ENCODE measurements around the gene SAMSN1. TPM values are rescaled to one million over a fixed set of nuclear protein-coding genes. Genes with fewer than 3 reads are reported as not detected.
"Not testable (repeated sequence)": the region's sequence is repeated elsewhere in the genome, so short reads cannot be mapped to it uniquely, and the experiment has no call there.

Gene SAMSN1
- total and polyA plus RNA-seq, 5 donors from 2014 or later, result 44.8 to 112 (median 51.5) TPM

DNA sequence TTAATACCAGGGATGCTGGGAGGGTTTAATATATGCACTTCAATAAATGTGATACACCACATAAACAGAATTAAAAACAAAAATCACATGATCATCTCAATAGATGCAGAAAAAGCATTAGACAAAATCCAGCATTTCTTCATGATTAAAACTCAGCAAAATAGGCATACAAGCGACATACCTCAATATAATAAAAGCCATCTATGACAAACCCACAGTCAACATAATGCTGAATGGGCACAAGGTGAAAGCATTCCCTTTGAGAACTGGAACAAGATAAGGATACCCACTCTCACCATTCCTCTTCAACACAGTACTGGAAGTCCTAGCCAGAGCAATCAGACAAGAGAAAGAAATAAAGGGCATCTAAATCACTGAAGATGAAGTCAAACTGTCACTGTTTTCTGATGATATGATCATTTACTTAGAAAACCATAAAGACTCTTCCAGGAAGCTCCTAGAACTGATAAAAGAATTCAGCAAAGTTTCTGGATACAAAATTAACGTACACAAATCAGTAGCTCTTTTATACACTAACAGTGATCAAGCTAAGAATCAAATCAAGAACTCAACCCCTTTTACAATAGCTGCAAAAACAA, 39.2 kb downstream of the SAMSN1 start:
- Mint-ChIP-seq H3K4me1 (peaks cover 47 to 59% (median 58%) of the 10 kb centered on the region in 4 donors), H3K36me3 (peaks cover 91% of the 10 kb centered on the region), H3K27ac (peak overlapping the region; percentile 22 to 74 (median 55)), H3K4me3 (peak overlapping the region in 1 of 4 donors; percentile 50)
- not testable (repeated sequence) for H3K9me3 Mint-ChIP-seq; H3K27me3 ChIP-seq (ENCODE audit: control insufficient read depth, insufficient read depth, low read length); H3K9me3 ChIP-seq (ENCODE audit: control insufficient read depth in 2 of 2, low read length in 2 of 2); H3K27me3 Mint-ChIP-seq; H3K27ac ChIP-seq (ENCODE audit: insufficient read depth, low read length, poor library complexity, severe bottlenecking); DNase-seq; ATAC-seq (ENCODE audit: low read depth in 2 of 2); H3K4me1 ChIP-seq (ENCODE audit: control insufficient read depth, insufficient read depth, low read length, poor library complexity, severe bottlenecking)
- Histone ChIP-seq H3K4me3 (ENCODE audit: low read depth, low read length) (peak overlapping the region; percentile 27), H3K36me3 (ENCODE audit: control insufficient read depth, insufficient read depth, low read length) (peaks cover 77% of the 10 kb centered on the region)

DNA sequence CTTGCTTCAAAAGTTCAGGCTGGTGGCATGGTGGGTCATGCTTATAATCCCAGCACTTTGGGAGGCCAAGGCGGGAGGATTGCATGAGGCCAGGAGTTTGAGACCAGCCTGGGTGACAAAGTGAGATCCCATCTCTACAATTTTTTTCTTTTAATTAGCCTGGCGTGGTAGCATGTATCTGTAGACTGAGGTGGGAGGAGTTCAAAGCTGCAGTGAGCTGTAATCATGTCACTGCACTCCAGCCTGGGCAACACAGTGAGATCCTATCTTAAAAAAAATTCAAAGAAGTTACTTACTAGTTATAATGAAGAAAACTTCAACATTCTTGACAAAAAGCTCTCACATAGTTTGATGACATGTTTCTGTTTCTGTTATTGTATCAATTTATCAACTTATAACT, 45.2 kb downstream of the SAMSN1 start:
- no peaks in the 10 kb centered on the region for H3K27me3 ChIP-seq (ENCODE audit: control insufficient read depth, insufficient read depth, low read length)
- Mint-ChIP-seq H3K9me3 (peaks cover 0 to 2% (median 0%) of the 10 kb centered on the region in 7 donors), H3K36me3 (peaks cover 79% of the 10 kb centered on the region), H3K4me3 (no peak overlapping the region), H3K27me3 (no peaks in the 10 kb centered on the region), H3K4me1 (peaks cover 44 to 48% (median 45%) of the 10 kb centered on the region in 4 donors), H3K27ac (peak overlapping the region in 1 of 3 donors; percentile 36)
- ATAC-seq (ENCODE audit: low read depth in 2 of 2) (no peak), DNase-seq (no peak)
- H3K4me3 ChIP-seq (ENCODE audit: low read depth, low read length), result no peak overlapping the region
- no peak overlapping the region for H3K27ac ChIP-seq (ENCODE audit: insufficient read depth, low read length, poor library complexity, severe bottlenecking)
- no peaks in the 10 kb centered on the region for H3K9me3 ChIP-seq (ENCODE audit: control insufficient read depth in 2 of 2, low read length in 2 of 2)
- H3K4me1 ChIP-seq (ENCODE audit: control insufficient read depth, insufficient read depth, low read length, poor library complexity, severe bottlenecking), result no peaks in the 10 kb centered on the region
- H3K36me3 ChIP-seq (ENCODE audit: control insufficient read depth, insufficient read depth, low read length), result peaks cover 92% of the 10 kb centered on the region

DNA sequence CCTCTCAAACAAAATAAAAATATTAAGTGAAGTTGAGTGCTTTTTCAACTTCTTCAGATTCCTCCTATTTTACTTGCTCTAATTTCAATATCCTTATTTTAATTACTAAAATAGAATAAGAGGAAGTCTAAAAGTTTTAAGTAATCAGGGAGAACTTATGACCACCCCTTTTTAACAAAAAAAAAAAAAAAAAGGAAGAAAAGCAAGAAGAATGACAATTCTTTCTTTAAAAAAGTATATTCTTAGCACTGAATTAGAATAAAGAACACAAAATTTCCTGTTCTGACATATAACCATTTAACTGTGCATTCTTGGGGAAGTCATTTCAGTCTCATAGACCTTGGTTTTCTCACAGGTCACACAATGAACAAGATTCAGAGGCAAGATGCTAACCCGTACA, 46.8 kb downstream of the SAMSN1 start:
- no peak for DNase-seq
- Histone ChIP-seq H3K9me3 (ENCODE audit: control insufficient read depth in 2 of 2, low read length in 2 of 2) (no peaks in the 10 kb centered on the region), H3K27me3 (ENCODE audit: control insufficient read depth, insufficient read depth, low read length) (no peaks in the 10 kb centered on the region), H3K4me3 (ENCODE audit: low read depth, low read length) (no peak overlapping the region), H3K27ac (ENCODE audit: insufficient read depth, low read length, poor library complexity, severe bottlenecking) (no peak overlapping the region), H3K36me3 (ENCODE audit: control insufficient read depth, insufficient read depth, low read length) (peaks cover 95% of the 10 kb centered on the region), H3K4me1 (ENCODE audit: control insufficient read depth, insufficient read depth, low read length, poor library complexity, severe bottlenecking) (no peaks in the 10 kb centered on the region)
- no peaks in the 10 kb centered on the region for H3K27me3 Mint-ChIP-seq
- H3K4me3 Mint-ChIP-seq, result no peak overlapping the region
- H3K36me3 Mint-ChIP-seq, result peaks cover 79% of the 10 kb centered on the region
- no peak for ATAC-seq (ENCODE audit: low read depth in 2 of 2)
- peaks cover 0 to 5% (median under 1%) of the 10 kb centered on the region in 7 donors for H3K9me3 Mint-ChIP-seq
- H3K27ac Mint-ChIP-seq, result no peak overlapping the region
- H3K4me1 Mint-ChIP-seq, result peaks cover 28 to 32% (median 31%) of the 10 kb centered on the region in 4 donors

DNA sequence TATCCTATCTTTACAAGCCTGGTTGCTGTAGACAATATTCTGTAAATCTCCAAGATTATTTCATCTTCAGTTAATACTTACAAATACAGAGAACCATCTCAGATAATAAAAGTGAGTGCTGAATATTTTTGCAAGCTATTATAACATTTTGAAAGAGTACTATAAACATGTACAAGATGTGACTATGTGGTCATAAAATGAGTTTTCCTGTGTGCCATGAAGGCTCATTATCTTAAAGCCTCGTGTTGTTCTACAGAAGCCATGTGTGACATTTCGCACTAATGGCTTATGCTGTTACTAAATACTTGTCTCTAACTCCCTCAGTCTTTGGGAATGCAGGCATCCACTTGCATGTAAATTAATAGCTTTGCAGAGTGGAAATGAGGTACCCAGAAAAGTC, 48.3 kb downstream of the SAMSN1 start:
- no peak overlapping the region for H3K4me3 ChIP-seq (ENCODE audit: low read depth, low read length)
- no peak for DNase-seq
- H3K9me3 Mint-ChIP-seq, result peaks cover 0 to 8% (median 4%) of the 10 kb centered on the region in 7 donors
- ATAC-seq (ENCODE audit: low read depth in 2 of 2), result no peak
- no peaks in the 10 kb centered on the region for H3K4me1 ChIP-seq (ENCODE audit: control insufficient read depth, insufficient read depth, low read length, poor library complexity, severe bottlenecking)
- no peaks in the 10 kb centered on the region for H3K9me3 ChIP-seq (ENCODE audit: control insufficient read depth in 2 of 2, low read length in 2 of 2)
- H3K36me3 ChIP-seq (ENCODE audit: control insufficient read depth, insufficient read depth, low read length), result peaks cover 91% of the 10 kb centered on the region
- H3K4me3 Mint-ChIP-seq, result no peak overlapping the region
- no peaks in the 10 kb centered on the region for H3K27me3 ChIP-seq (ENCODE audit: control insufficient read depth, insufficient read depth, low read length)
- H3K4me1 Mint-ChIP-seq, result peaks cover 19 to 38% (median 28%) of the 10 kb centered on the region in 4 donors
- H3K27ac Mint-ChIP-seq, result no peak overlapping the region
- H3K27ac ChIP-seq (ENCODE audit: insufficient read depth, low read length, poor library complexity, severe bottlenecking), result no peak overlapping the region
- no peaks in the 10 kb centered on the region for H3K27me3 Mint-ChIP-seq
- H3K36me3 Mint-ChIP-seq, result peaks cover 77% of the 10 kb centered on the region

DNA sequence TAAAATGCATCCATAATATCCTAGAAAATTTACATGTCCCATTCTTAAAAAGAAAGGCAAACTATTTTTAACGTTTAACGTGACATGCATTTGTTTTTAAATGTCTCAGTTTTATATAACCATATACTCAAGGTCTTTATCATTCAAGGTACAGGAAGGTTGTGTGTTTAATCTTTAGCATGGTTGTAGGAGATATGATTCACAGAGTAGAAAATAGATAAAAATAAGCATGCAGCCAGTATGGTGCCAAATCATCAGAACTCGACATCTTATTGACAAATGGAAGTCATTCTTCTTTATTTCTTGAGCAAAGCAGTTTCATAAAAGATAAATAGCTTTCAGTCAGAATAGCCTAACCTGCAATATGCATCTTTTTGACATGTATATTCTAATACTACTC, 51.0 kb downstream of the SAMSN1 start:
- Histone ChIP-seq H3K9me3 (ENCODE audit: control insufficient read depth in 2 of 2, low read length in 2 of 2) (no peaks in the 10 kb centered on the region), H3K36me3 (ENCODE audit: control insufficient read depth, insufficient read depth, low read length) (peaks cover 74% of the 10 kb centered on the region), H3K27ac (ENCODE audit: insufficient read depth, low read length, poor library complexity, severe bottlenecking) (no peak overlapping the region), H3K4me3 (ENCODE audit: low read depth, low read length) (no peak overlapping the region), H3K27me3 (ENCODE audit: control insufficient read depth, insufficient read depth, low read length) (no peaks in the 10 kb centered on the region), H3K4me1 (ENCODE audit: control insufficient read depth, insufficient read depth, low read length, poor library complexity, severe bottlenecking) (no peaks in the 10 kb centered on the region)
- H3K27ac Mint-ChIP-seq, result peak overlapping the region in 2 of 3 donors; percentile 16 to 26
- H3K9me3 Mint-ChIP-seq, result peaks cover 0 to 8% (median 4%) of the 10 kb centered on the region in 7 donors
- DNase-seq, result no peak
- H3K36me3 Mint-ChIP-seq, result peaks cover 57% of the 10 kb centered on the region
- no peak for ATAC-seq (ENCODE audit: low read depth in 2 of 2)
- H3K27me3 Mint-ChIP-seq, result no peaks in the 10 kb centered on the region
- no peak overlapping the region for H3K4me3 Mint-ChIP-seq
- peaks cover 29 to 40% (median 33%) of the 10 kb centered on the region in 4 donors for H3K4me1 Mint-ChIP-seq

DNA sequence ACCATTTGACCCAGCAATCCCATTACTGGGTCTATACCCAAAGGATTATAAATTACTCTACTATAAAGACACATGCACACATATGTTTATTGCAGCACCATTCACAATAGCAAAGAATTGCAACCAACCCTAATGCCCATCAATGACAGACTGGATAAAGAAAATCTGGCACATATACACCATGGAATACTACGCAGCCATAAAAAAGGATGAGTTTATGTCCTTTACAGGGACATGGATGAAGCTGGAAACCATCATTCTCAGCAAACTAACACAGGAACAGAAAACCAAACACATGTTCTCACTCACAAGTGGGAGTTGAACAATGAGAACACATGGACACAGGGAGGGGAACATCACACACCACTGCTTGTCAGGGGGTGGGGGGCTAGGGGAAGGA, 51.9 kb downstream of the SAMSN1 start:
- not testable (repeated sequence) for H3K27me3 ChIP-seq (ENCODE audit: control insufficient read depth, insufficient read depth, low read length); H3K9me3 ChIP-seq (ENCODE audit: control insufficient read depth in 2 of 2, low read length in 2 of 2); H3K4me1 ChIP-seq (ENCODE audit: control insufficient read depth, insufficient read depth, low read length, poor library complexity, severe bottlenecking); H3K9me3 Mint-ChIP-seq; H3K27me3 Mint-ChIP-seq; DNase-seq; H3K27ac ChIP-seq (ENCODE audit: insufficient read depth, low read length, poor library complexity, severe bottlenecking); ATAC-seq (ENCODE audit: low read depth in 2 of 2); H3K4me3 ChIP-seq (ENCODE audit: low read depth, low read length); H3K4me3 Mint-ChIP-seq
- H3K27ac Mint-ChIP-seq, result peak overlapping the region in 1 of 3 donors; percentile 47
- peaks cover 66% of the 10 kb centered on the region for H3K36me3 ChIP-seq (ENCODE audit: control insufficient read depth, insufficient read depth, low read length)
- peaks cover 24 to 36% (median 31%) of the 10 kb centered on the region in 4 donors for H3K4me1 Mint-ChIP-seq
- H3K36me3 Mint-ChIP-seq, result peaks cover 49% of the 10 kb centered on the region

DNA sequence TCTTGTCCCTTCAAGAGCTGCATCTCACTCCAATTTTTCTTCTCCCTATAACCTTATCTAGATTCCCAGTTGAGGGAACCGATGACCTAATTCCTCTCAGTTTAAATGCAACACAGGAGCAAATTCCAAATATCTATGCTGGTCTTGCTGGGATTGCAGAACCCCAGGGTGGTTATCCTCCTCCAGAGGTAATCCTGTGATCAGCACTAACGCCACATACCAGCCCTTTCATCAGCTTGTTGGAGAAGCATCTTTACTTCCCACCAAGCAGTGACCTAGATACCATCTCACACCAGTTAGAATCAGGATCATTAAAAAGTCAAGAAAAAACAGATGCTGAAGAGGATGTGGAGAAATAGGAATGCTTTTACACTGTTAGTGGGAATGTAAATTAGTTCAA, 52.4 kb downstream of the SAMSN1 start:
- no peaks in the 10 kb centered on the region for H3K9me3 ChIP-seq (ENCODE audit: control insufficient read depth in 2 of 2, low read length in 2 of 2)
- H3K4me3 ChIP-seq (ENCODE audit: low read depth, low read length), result no peak overlapping the region
- peaks cover 64% of the 10 kb centered on the region for H3K36me3 ChIP-seq (ENCODE audit: control insufficient read depth, insufficient read depth, low read length)
- peaks cover 51% of the 10 kb centered on the region for H3K36me3 Mint-ChIP-seq
- no peak overlapping the region for H3K27ac ChIP-seq (ENCODE audit: insufficient read depth, low read length, poor library complexity, severe bottlenecking)
- H3K27me3 Mint-ChIP-seq, result no peaks in the 10 kb centered on the region
- H3K4me1 ChIP-seq (ENCODE audit: control insufficient read depth, insufficient read depth, low read length, poor library complexity, severe bottlenecking), result no peaks in the 10 kb centered on the region
- H3K9me3 Mint-ChIP-seq, result peaks cover 0 to 8% (median 4%) of the 10 kb centered on the region in 7 donors
- peaks cover 25 to 40% (median 33%) of the 10 kb centered on the region in 4 donors for H3K4me1 Mint-ChIP-seq
- H3K4me3 Mint-ChIP-seq, result no peak overlapping the region
- DNase-seq, result no peak
- no peak for ATAC-seq (ENCODE audit: low read depth in 2 of 2)
- H3K27ac Mint-ChIP-seq, result peak overlapping the region in 1 of 3 donors; percentile 47
- H3K27me3 ChIP-seq (ENCODE audit: control insufficient read depth, insufficient read depth, low read length), result no peaks in the 10 kb centered on the region

DNA sequence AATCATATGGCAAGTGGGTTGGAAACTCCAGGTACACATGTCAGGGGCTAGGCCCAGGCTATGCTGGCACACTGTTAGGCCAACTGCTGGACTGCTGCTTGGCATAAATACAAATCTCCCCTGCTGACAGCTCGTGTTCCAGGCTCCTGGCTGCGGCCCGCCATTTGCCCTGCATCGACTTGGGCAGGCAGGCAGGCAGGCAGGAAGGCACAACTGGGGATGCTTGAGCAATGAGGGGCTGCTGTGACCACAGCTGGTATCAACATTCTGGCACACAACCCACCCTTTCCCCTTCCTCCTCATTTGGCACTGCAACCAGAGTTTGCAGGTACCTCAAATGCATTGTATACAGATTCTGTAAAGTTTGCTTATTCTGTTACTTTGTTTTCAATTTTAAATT, 53.2 kb downstream of the SAMSN1 start:
- ATAC-seq (ENCODE audit: low read depth in 2 of 2), result no peak
- no peak overlapping the region for H3K4me3 ChIP-seq (ENCODE audit: low read depth, low read length)
- no peak overlapping the region for H3K4me3 Mint-ChIP-seq
- H3K27ac ChIP-seq (ENCODE audit: insufficient read depth, low read length, poor library complexity, severe bottlenecking), result no peak overlapping the region
- H3K9me3 ChIP-seq (ENCODE audit: control insufficient read depth in 2 of 2, low read length in 2 of 2), result no peaks in the 10 kb centered on the region
- no peaks in the 10 kb centered on the region for H3K27me3 Mint-ChIP-seq
- H3K27ac Mint-ChIP-seq, result peak overlapping the region in 2 of 3 donors; percentile 47 to 87
- no peak for DNase-seq
- peaks cover 30 to 46% (median 37%) of the 10 kb centered on the region in 4 donors for H3K4me1 Mint-ChIP-seq
- peaks cover 0 to 8% (median 4%) of the 10 kb centered on the region in 7 donors for H3K9me3 Mint-ChIP-seq
- no peaks in the 10 kb centered on the region for H3K4me1 ChIP-seq (ENCODE audit: control insufficient read depth, insufficient read depth, low read length, poor library complexity, severe bottlenecking)
- H3K36me3 Mint-ChIP-seq, result peaks cover 50% of the 10 kb centered on the region
- peaks cover 56% of the 10 kb centered on the region for H3K36me3 ChIP-seq (ENCODE audit: control insufficient read depth, insufficient read depth, low read length)
- no peaks in the 10 kb centered on the region for H3K27me3 ChIP-seq (ENCODE audit: control insufficient read depth, insufficient read depth, low read length)

Data from CD4-positive, CD25-positive, alpha-beta regulatory T cell (primary cell).